Liver (tissue), 9 donors: ENCODE data around the gene RSBN1. TPM values are rescaled to one million over a fixed set of nuclear protein-coding genes. Genes with fewer than 3 reads are reported as not detected.
"Not testable (repeated sequence)": the region's sequence is repeated elsewhere in the genome, so short reads cannot be mapped to it uniquely, and the experiment has no call there.

Source experiments
- DNase-seq: peaks from one replicate; pipeline ENCODE4 v3.0.0-alpha.2; 2017; ENCODE audit warnings: low spot score
- H3K27ac ChIP-seq, 2 donors: one replicate each; pipeline ENCODE4 v1.7.0; 2013; ENCODE audit warnings: inconsistent platforms in 2 of 2, low read length in 2 of 2, control low read depth in 1 of 2, low read depth in 1 of 2, mild to moderate bottlenecking in 1 of 2
- H3K27me3 ChIP-seq, 4 donors: one replicate each; pipeline versions ENCODE4 v1.6.1 to v1.7.0; 2013; ENCODE audit warnings: low read length in 3 of 4, inconsistent platforms in 1 of 4, mild to moderate bottlenecking in 1 of 4, moderate library complexity in 1 of 4; ENCODE audit not compliant: control insufficient read depth in 4 of 4, insufficient read depth in 4 of 4
- H3K36me3 ChIP-seq, 4 donors: one replicate each; pipeline versions ENCODE4 v1.6.1 to v1.7.0; 2013; ENCODE audit warnings: low read length in 3 of 4, mild to moderate bottlenecking in 3 of 4, low read depth in 1 of 4, moderate library complexity in 1 of 4; ENCODE audit not compliant: control insufficient read depth in 4 of 4, insufficient read depth in 3 of 4
- H3K4me1 ChIP-seq, 4 donors: one replicate each; pipeline versions ENCODE4 v1.6.1 to v1.7.0; 2013; ENCODE audit warnings: low read length in 3 of 4, mild to moderate bottlenecking in 3 of 4, moderate library complexity in 1 of 4; ENCODE audit not compliant: control insufficient read depth in 4 of 4, insufficient read depth in 4 of 4
- H3K4me3 ChIP-seq, 3 donors: one replicate each; pipeline versions ENCODE4 v1.6.1 to v1.7.0; 2013; ENCODE audit warnings: low read length in 3 of 3, control low read depth in 1 of 3, low read depth in 1 of 3, mild to moderate bottlenecking in 1 of 3
- H3K9ac ChIP-seq, 2 donors: one replicate each; pipeline ENCODE4 v1.7.0; 2013; ENCODE audit warnings: low read length in 2 of 2, mild to moderate bottlenecking in 2 of 2, moderate library complexity in 2 of 2, control low read depth in 1 of 2, low read depth in 1 of 2
- H3K9me3 ChIP-seq, 4 donors: one replicate each; pipeline versions ENCODE4 v1.6.1 to v1.7.0; 2013; ENCODE audit warnings: low read length in 3 of 4; ENCODE audit not compliant: control insufficient read depth in 4 of 4
- EGR1 ChIP-seq, 2 donors: IDR thresholded peaks; 2 replicates each; pipeline ENCODE4 v1.6.1; 2016 to 2018; ENCODE audit warnings: antibody characterized with exemption in 2 of 2, low read depth in 2 of 2
- FOXA1 ChIP-seq: IDR thresholded peaks from 2 replicates; pipeline ENCODE4 v1.6.1; 2016; ENCODE audit warnings: antibody characterized with exemption
- FOXA2 ChIP-seq: IDR thresholded peaks from 2 replicates; pipeline ENCODE4 v1.6.1; 2016; ENCODE audit warnings: antibody characterized with exemption
- GABPA ChIP-seq, 2 donors: IDR thresholded peaks in 1 of 2; conservative IDR thresholded peaks in 1 of 2; 2 replicates each; pipeline ENCODE4 v1.6.1; 2016; ENCODE audit warnings: antibody characterized with exemption in 2 of 2, mild to moderate bottlenecking in 1 of 2, moderate library complexity in 1 of 2
- HNF4G ChIP-seq: IDR thresholded peaks from 2 replicates; pipeline ENCODE4 v1.6.1; 2016; ENCODE audit warnings: antibody characterized with exemption
- JUND ChIP-seq, 2 donors: IDR thresholded peaks; 2 replicates each; pipeline ENCODE4 v1.6.1; 2016; ENCODE audit warnings: antibody characterized with exemption in 2 of 2
- NR2F2 ChIP-seq: IDR thresholded peaks from 2 replicates; pipeline ENCODE4 v1.6.1; 2016; ENCODE audit warnings: antibody characterized with exemption
- RXRA ChIP-seq, 2 donors: IDR thresholded peaks; 2 replicates each; pipeline ENCODE4 v1.6.1; 2017 to 2018; ENCODE audit warnings: antibody characterized with exemption in 2 of 2, mild to moderate bottlenecking in 1 of 2
- SP1 ChIP-seq: IDR thresholded peaks from 2 replicates; pipeline ENCODE4 v1.6.1; 2018; ENCODE audit warnings: antibody characterized with exemption, mild to moderate bottlenecking
- TAF1 ChIP-seq: conservative IDR thresholded peaks from 2 replicates; pipeline ENCODE4 v1.6.1; 2016; ENCODE audit warnings: antibody characterized with exemption, mild to moderate bottlenecking
- YY1 ChIP-seq: IDR thresholded peaks from 2 replicates; pipeline ENCODE4 v1.6.1; 2016; ENCODE audit warnings: antibody characterized with exemption, mild to moderate bottlenecking
- WGBS: extraction: QIAGEN DNeasy Blood & Tissue Kit; methylation state at CpG from one replicate; pipeline ENCODE4 v1.1.7; 2013; 5-methylcytosine and 5-hydroxymethylcytosine counted together
- polyA plus RNA-seq, 2 donors: library from polyadenylated mRNA; stranded (reverse) in 1 of 2; unstranded in 1 of 2; fragments of 200-250 nt in 1 of 2; fragments of >200 nt in 1 of 2; fragmentation: Nextera tagmentation in 1 of 2; extraction: Ambion mirVana in 1 of 2; gene quantifications; one replicate each; pipeline versions ENCODE4 v1.2.1 to v1.2.3, GENCODE V29; 2013 to 2015
- total RNA-seq, 2 donors: library from RNA; depleted of rRNA; stranded (reverse); fragments of >200 nt; gene quantifications; one replicate each; pipeline ENCODE4 v1.2.3, GENCODE V29; 2014
- TF ChIP-seq, protein P1 (sequence below): IDR thresholded peaks from 2 replicates; pipeline ENCODE4 v1.6.1; 2016; ENCODE audit warnings: antibody characterized with exemption, mild to moderate bottlenecking
- TF ChIP-seq, protein P2 (sequence below): fragments of 150-350 bp; IDR thresholded peaks from 2 replicates; pipeline ENCODE4 v1.5.1; 2017; ENCODE audit warnings: improper control_type of control experiment, low read depth, low read length; ENCODE audit not compliant: missing input control
- TF ChIP-seq, protein P3 (sequence below): IDR thresholded peaks from 2 replicates; pipeline ENCODE4 v1.6.1; 2016; ENCODE audit warnings: antibody characterized with exemption
- TF ChIP-seq, protein P4 (sequence below): IDR thresholded peaks from 2 replicates; pipeline ENCODE4 v1.6.1; 2016; ENCODE audit warnings: antibody characterized with exemption
- TF ChIP-seq, protein P5 (sequence below): IDR thresholded peaks from 2 replicates; pipeline ENCODE4 v1.6.1; 2016; ENCODE audit warnings: antibody characterized with exemption
- donor health status: healthy.
- donor health status: healthy.
- donor health status: healthy.
- donor health status: healthy.
- donor health status: healthy.

RSBN1 gene
- total and polyA plus RNA-seq, 4 donors = 2.3 to 11.3 (median 5.6) TPM

DNA sequence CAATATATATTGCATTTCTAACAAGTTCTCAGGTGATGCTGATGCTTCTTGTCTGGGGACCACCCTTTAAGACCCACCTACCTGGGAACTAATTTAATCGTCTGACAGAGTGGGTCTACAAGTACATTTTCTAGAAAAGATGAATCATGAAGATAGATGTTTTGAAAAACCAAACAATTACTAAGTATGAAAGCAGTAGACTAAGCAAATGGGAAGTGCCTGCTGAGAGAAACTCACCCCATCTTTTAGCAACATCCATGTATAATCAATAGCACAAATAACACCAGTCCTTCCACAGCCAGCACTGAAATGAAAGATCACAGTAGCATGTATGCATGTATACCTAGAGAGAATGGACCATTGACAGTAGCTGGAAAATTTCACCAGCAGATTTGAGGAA, 42.0 kb upstream of the RSBN1 start:
- TF ChIP-seq EGR1 (IDR thresholded peaks at IDR 0.05; ENCODE audit: low read depth in 2 of 2) = no peak
- no peak for TF ChIP-seq GABPA (IDR thresholded peaks at IDR 0.05 in 1 of 2, conservative IDR thresholded peaks at IDR 0.05 in 1 of 2)
- TF ChIP-seq, protein P1, sequence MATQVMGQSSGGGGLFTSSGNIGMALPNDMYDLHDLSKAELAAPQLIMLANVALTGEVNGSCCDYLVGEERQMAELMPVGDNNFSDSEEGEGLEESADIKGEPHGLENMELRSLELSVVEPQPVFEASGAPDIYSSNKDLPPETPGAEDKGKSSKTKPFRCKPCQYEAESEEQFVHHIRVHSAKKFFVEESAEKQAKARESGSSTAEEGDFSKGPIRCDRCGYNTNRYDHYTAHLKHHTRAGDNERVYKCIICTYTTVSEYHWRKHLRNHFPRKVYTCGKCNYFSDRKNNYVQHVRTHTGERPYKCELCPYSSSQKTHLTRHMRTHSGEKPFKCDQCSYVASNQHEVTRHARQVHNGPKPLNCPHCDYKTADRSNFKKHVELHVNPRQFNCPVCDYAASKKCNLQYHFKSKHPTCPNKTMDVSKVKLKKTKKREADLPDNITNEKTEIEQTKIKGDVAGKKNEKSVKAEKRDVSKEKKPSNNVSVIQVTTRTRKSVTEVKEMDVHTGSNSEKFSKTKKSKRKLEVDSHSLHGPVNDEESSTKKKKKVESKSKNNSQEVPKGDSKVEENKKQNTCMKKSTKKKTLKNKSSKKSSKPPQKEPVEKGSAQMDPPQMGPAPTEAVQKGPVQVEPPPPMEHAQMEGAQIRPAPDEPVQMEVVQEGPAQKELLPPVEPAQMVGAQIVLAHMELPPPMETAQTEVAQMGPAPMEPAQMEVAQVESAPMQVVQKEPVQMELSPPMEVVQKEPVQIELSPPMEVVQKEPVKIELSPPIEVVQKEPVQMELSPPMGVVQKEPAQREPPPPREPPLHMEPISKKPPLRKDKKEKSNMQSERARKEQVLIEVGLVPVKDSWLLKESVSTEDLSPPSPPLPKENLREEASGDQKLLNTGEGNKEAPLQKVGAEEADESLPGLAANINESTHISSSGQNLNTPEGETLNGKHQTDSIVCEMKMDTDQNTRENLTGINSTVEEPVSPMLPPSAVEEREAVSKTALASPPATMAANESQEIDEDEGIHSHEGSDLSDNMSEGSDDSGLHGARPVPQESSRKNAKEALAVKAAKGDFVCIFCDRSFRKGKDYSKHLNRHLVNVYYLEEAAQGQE = no peak
- no peak for TF ChIP-seq HNF4G
- TF ChIP-seq, protein P2, sequence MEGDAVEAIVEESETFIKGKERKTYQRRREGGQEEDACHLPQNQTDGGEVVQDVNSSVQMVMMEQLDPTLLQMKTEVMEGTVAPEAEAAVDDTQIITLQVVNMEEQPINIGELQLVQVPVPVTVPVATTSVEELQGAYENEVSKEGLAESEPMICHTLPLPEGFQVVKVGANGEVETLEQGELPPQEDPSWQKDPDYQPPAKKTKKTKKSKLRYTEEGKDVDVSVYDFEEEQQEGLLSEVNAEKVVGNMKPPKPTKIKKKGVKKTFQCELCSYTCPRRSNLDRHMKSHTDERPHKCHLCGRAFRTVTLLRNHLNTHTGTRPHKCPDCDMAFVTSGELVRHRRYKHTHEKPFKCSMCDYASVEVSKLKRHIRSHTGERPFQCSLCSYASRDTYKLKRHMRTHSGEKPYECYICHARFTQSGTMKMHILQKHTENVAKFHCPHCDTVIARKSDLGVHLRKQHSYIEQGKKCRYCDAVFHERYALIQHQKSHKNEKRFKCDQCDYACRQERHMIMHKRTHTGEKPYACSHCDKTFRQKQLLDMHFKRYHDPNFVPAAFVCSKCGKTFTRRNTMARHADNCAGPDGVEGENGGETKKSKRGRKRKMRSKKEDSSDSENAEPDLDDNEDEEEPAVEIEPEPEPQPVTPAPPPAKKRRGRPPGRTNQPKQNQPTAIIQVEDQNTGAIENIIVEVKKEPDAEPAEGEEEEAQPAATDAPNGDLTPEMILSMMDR = no peak
- no peak for TF ChIP-seq SP1
- TF ChIP-seq FOXA2 = no peak
- TF ChIP-seq YY1 = no peak
- no peak for TF ChIP-seq JUND (IDR thresholded peaks at IDR 0.05)
- TF ChIP-seq TAF1 = no peak
- TF ChIP-seq, protein P3, sequence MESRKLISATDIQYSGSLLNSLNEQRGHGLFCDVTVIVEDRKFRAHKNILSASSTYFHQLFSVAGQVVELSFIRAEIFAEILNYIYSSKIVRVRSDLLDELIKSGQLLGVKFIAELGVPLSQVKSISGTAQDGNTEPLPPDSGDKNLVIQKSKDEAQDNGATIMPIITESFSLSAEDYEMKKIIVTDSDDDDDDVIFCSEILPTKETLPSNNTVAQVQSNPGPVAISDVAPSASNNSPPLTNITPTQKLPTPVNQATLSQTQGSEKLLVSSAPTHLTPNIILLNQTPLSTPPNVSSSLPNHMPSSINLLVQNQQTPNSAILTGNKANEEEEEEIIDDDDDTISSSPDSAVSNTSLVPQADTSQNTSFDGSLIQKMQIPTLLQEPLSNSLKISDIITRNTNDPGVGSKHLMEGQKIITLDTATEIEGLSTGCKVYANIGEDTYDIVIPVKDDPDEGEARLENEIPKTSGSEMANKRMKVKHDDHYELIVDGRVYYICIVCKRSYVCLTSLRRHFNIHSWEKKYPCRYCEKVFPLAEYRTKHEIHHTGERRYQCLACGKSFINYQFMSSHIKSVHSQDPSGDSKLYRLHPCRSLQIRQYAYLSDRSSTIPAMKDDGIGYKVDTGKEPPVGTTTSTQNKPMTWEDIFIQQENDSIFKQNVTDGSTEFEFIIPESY = no peak
- TF ChIP-seq, protein P4, sequence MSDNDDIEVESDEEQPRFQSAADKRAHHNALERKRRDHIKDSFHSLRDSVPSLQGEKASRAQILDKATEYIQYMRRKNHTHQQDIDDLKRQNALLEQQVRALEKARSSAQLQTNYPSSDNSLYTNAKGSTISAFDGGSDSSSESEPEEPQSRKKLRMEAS = no peak
- TF ChIP-seq FOXA1 = no peak
- TF ChIP-seq NR2F2 = no peak
- no peak for TF ChIP-seq RXRA (IDR thresholded peaks at IDR 0.05)
- TF ChIP-seq, protein P5, sequence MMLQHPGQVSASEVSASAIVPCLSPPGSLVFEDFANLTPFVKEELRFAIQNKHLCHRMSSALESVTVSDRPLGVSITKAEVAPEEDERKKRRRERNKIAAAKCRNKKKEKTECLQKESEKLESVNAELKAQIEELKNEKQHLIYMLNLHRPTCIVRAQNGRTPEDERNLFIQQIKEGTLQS = no peak
- Histone ChIP-seq H3K36me3 (no peaks in the 10 kb centered on the region), H3K4me1 (no peaks in the 10 kb centered on the region)

DNA sequence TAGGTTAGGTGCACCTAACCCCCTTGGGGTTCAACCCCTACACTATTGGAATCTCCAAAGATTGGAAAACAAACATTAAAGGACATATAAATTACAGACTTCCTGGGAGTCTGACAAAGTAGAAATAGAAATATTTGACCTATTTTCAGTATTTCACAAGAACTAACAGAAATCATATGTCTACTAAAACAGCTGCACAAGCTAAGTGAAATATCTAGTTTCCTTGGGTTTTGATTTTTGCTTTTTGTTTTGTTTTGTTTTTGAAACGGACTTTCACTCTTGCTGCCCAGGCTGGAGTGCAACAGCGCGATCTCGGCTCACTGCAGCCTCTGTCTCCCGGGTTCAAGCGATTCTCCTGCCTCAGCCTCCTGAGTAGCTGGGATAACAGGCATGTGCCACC, 40.4 kb upstream of the RSBN1 start:
- not testable (repeated sequence) for H3K27ac ChIP-seq, H3K9me3 ChIP-seq, DNase-seq, H3K36me3 ChIP-seq, H3K27me3 ChIP-seq, H3K4me1 ChIP-seq, H3K9ac ChIP-seq, H3K4me3 ChIP-seq
- 87% methylated on average over 6 of the region's 6 CpGs for WGBS

More for the DNA sequence above, 42.0 kb upstream of the RSBN1 start:
- H3K27me3 ChIP-seq = no peaks in the 10 kb centered on the region
- no peak overlapping the region for H3K9ac ChIP-seq
- DNase-seq = no peak
- H3K27ac ChIP-seq = no peak overlapping the region
- 49% methylated on average over 1 of the region's 1 CpG for WGBS
- no peaks in the 10 kb centered on the region for H3K9me3 ChIP-seq
- no peak overlapping the region for H3K4me3 ChIP-seq
